Testis (tissue), 3 donors: Measurements from ENCODE around the gene TFAP2E. TPM values are rescaled to one million over a fixed set of nuclear protein-coding genes. Genes with fewer than 3 reads are reported as not detected.
"Not testable (repeated sequence)": the region's sequence is repeated elsewhere in the genome, so short reads cannot be mapped to it uniquely, and the experiment has no call there.

ENCODE experiments used
- DNase-seq: peaks from one replicate; pipeline ENCODE4 v3.0.0-alpha.2; 2019
- H3K27ac ChIP-seq, 2 donors: fragments of 200-600 bp; sonication (generic); one replicate each; pipeline ENCODE4 v1.5.1; 2019
- H3K27me3 ChIP-seq: fragments of 200-600 bp; sonication (generic); one replicate; pipeline ENCODE4 v1.5.1; 2019
- H3K36me3 ChIP-seq: fragments of 200-600 bp; sonication (generic); one replicate; pipeline ENCODE4 v1.5.1; 2017; ENCODE audit warnings: low read depth; ENCODE audit errors: missing control alignments
- H3K4me1 ChIP-seq: fragments of 200-600 bp; sonication (generic); one replicate; pipeline ENCODE4 v1.5.1; 2019
- H3K4me3 ChIP-seq, 2 donors: fragments of 200-600 bp; sonication (generic); one replicate each; pipeline ENCODE4 v1.5.1; 2017 to 2019
- H3K9me3 ChIP-seq: fragments of 200-600 bp; sonication (generic); one replicate; pipeline ENCODE4 v1.5.1; 2017
- POLR2A ChIP-seq: fragments of 450-650 bp; IDR thresholded peaks from one replicate; pipeline ENCODE4 v1.6.1; 2017; ENCODE audit warnings: antibody characterized with exemption, mild to moderate bottlenecking, moderate library complexity
- WGBS, 2 donors: methylation state at CpG; one replicate each; pipeline ENCODE4 v1.1.5; 2018; 5-methylcytosine and 5-hydroxymethylcytosine counted together
- intact Hi-C: fragments of 100-400 bp; cut with DNase I; formaldehyde crosslinking; loops from one replicate; pipeline ENCODE4 v1.15.1; 2023; ENCODE audit warnings: low total_unique reads
- polyA plus RNA-seq: library from polyadenylated mRNA; stranded (reverse); fragments of 350-450 nt; fragmentation: Illumina TruSeq; extraction: RNeasy Lipid Tissue Mini Kit (QIAGEN cat#74804); gene quantifications from one replicate; pipeline ENCODE4 v1.2.3, GENCODE V29; 2014; ENCODE audit warnings: low read depth, low replicate concordance; ENCODE audit not compliant: insufficient read depth
- total RNA-seq, 2 donors: library from RNA; depleted of rRNA; stranded (reverse); fragments of >200 nt; gene quantifications; one replicate each; pipeline ENCODE4 v1.2.3, GENCODE V29; 2016
- TF ChIP-seq, protein P1 (sequence below), 3 experiments: fragments of 450-650 bp in 2 of 3; fragments of 200-600 bp in 1 of 3; sonication (generic) in 1 of 3; IDR thresholded peaks; one replicate each; pipeline ENCODE4 v1.5.1; 2016 to 2019; ENCODE audit warnings: antibody characterized with exemption in 3 of 3, mild to moderate bottlenecking in 2 of 3, moderate library complexity in 1 of 3

TFAP2E gene
- total and polyA plus RNA-seq, 3 donors from 2014 or later, result 1.9 to 4.0 (median 1.9) TPM

- H3K9me3 ChIP-seq, result no peaks in the 10 kb centered on the region
- no peaks in the 10 kb centered on the region for H3K4me1 ChIP-seq
- no peak for DNase-seq
- H3K27ac ChIP-seq, result no peak overlapping the region
- TF ChIP-seq, protein P1, sequence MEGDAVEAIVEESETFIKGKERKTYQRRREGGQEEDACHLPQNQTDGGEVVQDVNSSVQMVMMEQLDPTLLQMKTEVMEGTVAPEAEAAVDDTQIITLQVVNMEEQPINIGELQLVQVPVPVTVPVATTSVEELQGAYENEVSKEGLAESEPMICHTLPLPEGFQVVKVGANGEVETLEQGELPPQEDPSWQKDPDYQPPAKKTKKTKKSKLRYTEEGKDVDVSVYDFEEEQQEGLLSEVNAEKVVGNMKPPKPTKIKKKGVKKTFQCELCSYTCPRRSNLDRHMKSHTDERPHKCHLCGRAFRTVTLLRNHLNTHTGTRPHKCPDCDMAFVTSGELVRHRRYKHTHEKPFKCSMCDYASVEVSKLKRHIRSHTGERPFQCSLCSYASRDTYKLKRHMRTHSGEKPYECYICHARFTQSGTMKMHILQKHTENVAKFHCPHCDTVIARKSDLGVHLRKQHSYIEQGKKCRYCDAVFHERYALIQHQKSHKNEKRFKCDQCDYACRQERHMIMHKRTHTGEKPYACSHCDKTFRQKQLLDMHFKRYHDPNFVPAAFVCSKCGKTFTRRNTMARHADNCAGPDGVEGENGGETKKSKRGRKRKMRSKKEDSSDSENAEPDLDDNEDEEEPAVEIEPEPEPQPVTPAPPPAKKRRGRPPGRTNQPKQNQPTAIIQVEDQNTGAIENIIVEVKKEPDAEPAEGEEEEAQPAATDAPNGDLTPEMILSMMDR (IDR thresholded peaks at IDR 0.05), result no peak
- no peak for TF ChIP-seq POLR2A
- H3K4me3 ChIP-seq, result peak overlapping the region in 1 of 2 donors; percentile 54
- H3K27me3 ChIP-seq, result no peaks in the 10 kb centered on the region
- no peaks in the 10 kb centered on the region for H3K36me3 ChIP-seq
- intact Hi-C loops, result no loop called here
- 56% methylated on average over 9 to 10 of the region's 10 CpGs for WGBS, 2 donors
These were observed 3.1 kb downstream of the TFAP2E start for GRCh38 chr1:35576061-35576765.

GRCh38 chr1:35576766-35577070 is 3.6 kb downstream of the TFAP2E start:
- 61% methylated on average over 3 to 29 of the region's 37 CpGs for WGBS, 2 donors
- DNase-seq, intact Hi-C loops, H3K9me3 ChIP-seq, H3K27ac ChIP-seq, H3K36me3 ChIP-seq, H3K4me1 ChIP-seq, H3K27me3 ChIP-seq: not testable (repeated sequence)
- H3K4me3 ChIP-seq, result peak overlapping the region; percentile 40 to 54

- H3K36me3 ChIP-seq, result no peaks in the 10 kb centered on the region
- H3K9me3 ChIP-seq, result no peaks in the 10 kb centered on the region
- TF ChIP-seq POLR2A, result no peak
- TF ChIP-seq, protein P1 (IDR thresholded peaks at IDR 0.05), result no peak
- no peaks in the 10 kb centered on the region for H3K27me3 ChIP-seq
- intact Hi-C loops, result no loop called here
- no peak overlapping the region for H3K27ac ChIP-seq
- peak overlapping the region; percentile 40 to 54 for H3K4me3 ChIP-seq
- WGBS, 2 donors, result 48 to 49% methylated on average over 12 to 66 of the region's 70 CpGs
- DNase-seq, result peak; percentile 35
- no peaks in the 10 kb centered on the region for H3K4me1 ChIP-seq
These were observed 4.2 kb downstream of the TFAP2E start for GRCh38 chr1:35577071-35577998.

GRCh38 chr1:35580949-35581388 is 7.9 kb downstream of the TFAP2E start:
- DNase-seq, result no peak
- TF ChIP-seq, protein P1 (IDR thresholded peaks at IDR 0.05), result no peak
- TF ChIP-seq POLR2A, result no peak
- Histone ChIP-seq H3K4me3 (no peak overlapping the region), H3K36me3 (no peaks in the 10 kb centered on the region), H3K9me3 (no peaks in the 10 kb centered on the region), H3K27ac (no peak overlapping the region), H3K4me1 (no peaks in the 10 kb centered on the region), H3K27me3 (no peaks in the 10 kb centered on the region)
- WGBS, 2 donors, result 55 to 58% methylated on average over 4 of the region's 4 CpGs
- intact Hi-C loops, result no loop called here

DNA sequence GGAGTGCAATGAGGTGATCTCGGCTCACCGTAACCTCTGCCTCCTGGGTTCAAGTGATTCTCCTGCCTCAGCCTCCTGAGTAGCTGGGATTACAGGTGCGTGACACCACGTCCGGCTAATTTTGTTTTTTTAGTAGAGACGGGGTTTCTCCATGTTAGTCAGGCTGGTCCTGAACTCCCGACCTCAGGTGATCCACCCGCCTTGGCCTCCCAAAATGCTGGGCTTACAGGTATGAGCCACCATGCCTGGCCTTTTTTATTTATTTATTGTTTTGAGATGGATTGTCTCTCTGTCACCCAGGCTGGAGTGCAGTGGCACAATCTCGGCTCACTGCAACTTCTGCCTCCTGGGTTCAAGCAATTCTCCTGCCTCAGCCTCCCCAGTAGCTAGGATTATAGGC is 8.5 kb downstream of the TFAP2E start:
- H3K9me3 ChIP-seq, H3K4me3 ChIP-seq, H3K27me3 ChIP-seq, intact Hi-C loops, H3K36me3 ChIP-seq, H3K4me1 ChIP-seq, H3K27ac ChIP-seq, DNase-seq: not testable (repeated sequence)
- WGBS, 2 donors, result 94 to 96% methylated on average over 9 of the region's 9 CpGs
